Activated CD4-positive, alpha-beta T cell treated with anti-CD3 and anti-CD28 coated beads, Interleukin-10, Interleukin-2, amounts not matched to agents 100 ng/mL and 50 ng/mL, durations not matched to agents 16 hours and 8 hours (primary cell): ENCODE measurements around the gene ZNF546.
A peak's percentile ranks its signal among the peaks of the same experiment; 100 is the strongest.
"Not testable (repeated sequence)": the region's sequence is repeated elsewhere in the genome, so short reads cannot be mapped to it uniquely, and the experiment has no call there.

Experiments used
- DNase-seq: peaks from one replicate; pipeline ENCODE4 v3.0.0-alpha.2; 2020

Gene ZNF546

DNA sequence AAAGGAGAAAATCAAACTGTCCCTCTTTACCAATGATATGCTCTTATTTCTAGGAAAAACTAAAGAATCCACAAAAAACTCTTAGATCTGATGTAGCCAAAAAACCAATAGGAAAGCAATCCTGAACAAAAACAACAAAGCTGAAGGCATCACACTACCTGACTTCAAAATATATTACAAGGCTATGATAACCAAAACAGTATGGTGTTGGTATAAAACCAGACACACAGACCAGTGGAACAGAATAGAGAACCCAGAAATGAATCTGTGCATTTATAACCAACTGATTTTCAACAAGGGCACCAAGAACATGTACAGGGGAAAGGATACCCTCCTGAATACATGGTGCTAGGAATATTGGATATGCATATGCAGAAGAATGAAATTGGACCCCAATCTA lies 9.7 kb upstream of the ZNF546 start:
- DNase-seq = no peak

GRCh38 chr19:39987596-39987995 lies 9.3 kb upstream of the ZNF546 start:
- no peak for DNase-seq

DNA sequence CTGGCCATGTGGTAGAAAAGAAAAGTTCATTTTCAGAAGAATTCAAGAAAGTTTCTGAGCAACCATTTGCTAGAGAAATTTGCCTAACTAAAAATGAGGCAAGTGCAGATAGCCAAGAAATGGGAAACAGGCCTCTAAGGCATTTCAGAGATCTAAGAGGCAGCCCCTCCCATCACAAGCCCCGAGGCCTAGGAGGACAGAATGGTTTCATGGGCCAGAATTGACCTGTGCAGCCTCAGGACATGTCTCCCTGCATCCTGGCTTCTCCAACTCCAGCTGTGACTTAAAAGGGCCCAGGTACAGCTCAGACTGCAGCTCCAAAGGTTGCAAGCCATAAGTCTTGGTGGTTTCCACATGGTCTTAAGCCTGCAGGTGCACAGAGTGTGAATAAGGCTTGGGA lies 3.3 kb upstream of the ZNF546 start:
- no peak for DNase-seq

GRCh38 chr19:39994361-39994760 lies 2.5 kb upstream of the ZNF546 start:
- no peak for DNase-seq

GRCh38 chr19:39995794-39996193 lies 1.1 kb upstream of the ZNF546 start:
- no peak for DNase-seq

- peak; percentile 70 for DNase-seq
Observed at GRCh38 chr19:39996218-39996810, 546 bp upstream of the ZNF546 start.

- DNase-seq = peak; percentile 42
Observed at GRCh38 chr19:39997638-39998216, 867 bp downstream of the ZNF546 start.

GRCh38 chr19:39998501-39998900 lies 1.6 kb downstream of the ZNF546 start:
- no peak for DNase-seq

GRCh38 chr19:40005691-40006272 lies 8.9 kb downstream of the ZNF546 start:
- DNase-seq = no peak

GRCh38 chr19:40006273-40006691 lies 9.4 kb downstream of the ZNF546 start:
- no peak for DNase-seq

DNA sequence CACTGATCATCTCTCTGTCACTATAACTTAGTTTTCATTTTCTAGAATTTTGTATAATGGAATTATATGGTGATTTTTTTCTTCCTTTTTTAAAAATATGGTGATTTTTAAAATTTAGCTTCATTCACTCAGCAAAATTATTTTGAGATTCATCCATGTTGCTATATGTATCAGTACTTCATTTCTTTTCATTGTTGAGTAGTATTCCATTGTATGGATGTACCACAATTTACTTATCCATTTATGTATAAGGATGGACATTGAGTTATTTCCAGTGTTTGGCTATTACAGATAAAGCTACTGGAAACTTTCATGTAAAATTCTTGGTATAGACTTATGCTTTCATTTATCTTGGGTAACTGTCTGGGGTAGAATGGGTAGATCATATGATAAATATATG lies 12.8 kb downstream of the ZNF546 start:
- DNase-seq = no peak

GRCh38 chr19:40013991-40014390 lies 17.1 kb downstream of the ZNF546 start:
- DNase-seq = no peak

DNA sequence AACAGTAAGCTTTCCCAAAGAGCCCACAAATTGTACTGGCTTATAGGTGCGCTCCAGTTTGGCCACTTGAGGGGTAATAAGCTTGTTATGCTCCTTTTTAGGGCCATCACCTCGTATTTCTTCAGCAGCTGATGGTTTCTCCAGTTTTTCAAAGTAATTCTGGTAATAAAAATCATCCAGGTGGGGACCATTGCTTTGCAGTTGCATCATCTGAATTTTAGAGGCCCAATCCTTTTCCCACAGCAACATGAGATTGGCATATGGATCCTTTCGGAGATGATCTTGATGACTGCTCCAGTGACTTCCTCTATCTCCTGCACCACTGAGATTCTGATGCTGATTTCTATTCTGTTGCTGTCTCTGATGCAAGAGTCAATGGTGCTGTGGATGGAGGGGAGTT lies 27.1 kb downstream of the ZNF546 start:
- DNase-seq = no peak

DNA sequence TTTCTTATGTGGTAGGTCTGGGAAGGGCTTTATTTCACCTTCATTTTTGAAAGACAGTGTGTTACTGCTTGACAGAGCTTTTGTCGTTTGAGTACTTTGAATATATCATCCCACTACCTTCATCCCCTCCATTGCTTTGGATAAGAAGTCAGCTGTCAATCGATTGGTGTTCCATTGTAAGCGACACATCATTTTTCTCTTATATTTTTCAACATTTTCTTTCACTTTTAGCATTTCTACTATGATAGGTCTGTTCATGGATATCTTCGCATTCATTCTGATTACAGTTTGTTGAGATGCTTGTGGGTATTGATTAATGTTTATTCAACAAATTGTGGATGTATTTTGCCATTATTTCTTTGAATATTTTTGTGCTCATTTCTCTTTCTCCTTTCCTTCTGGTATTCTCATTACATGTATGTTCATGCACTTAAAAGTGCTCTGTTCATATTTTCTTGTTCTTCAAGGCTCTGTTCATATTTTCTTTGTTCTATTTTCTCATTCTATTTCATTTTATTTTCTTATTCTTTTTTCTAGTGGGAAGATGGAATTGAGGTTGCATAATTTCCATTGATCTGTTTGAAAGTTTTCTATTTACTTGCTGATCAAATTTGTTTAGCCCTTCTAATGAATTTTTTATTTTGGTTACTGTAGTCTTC lies 29.2 kb downstream of the ZNF546 start:
- no peak for DNase-seq

DNA sequence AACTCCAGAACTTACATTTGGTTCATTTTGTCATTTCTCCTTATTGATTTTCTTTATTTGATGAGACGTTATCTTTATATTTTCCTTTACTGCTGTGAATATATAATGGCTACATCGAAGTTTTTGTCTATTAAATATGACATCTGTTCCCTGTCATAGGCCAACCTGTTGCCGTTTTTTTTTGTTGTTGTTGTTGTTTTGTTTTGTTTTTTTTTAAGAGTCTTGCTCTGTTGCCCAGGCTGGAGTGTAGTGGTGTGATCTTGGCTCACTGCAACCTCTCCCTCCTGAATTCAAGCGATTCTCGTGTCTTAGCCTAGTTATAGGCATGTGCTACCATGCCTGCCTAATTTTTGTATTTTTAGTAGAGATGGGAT lies 29.7 kb downstream of the ZNF546 start:
- no peak for DNase-seq

DNA sequence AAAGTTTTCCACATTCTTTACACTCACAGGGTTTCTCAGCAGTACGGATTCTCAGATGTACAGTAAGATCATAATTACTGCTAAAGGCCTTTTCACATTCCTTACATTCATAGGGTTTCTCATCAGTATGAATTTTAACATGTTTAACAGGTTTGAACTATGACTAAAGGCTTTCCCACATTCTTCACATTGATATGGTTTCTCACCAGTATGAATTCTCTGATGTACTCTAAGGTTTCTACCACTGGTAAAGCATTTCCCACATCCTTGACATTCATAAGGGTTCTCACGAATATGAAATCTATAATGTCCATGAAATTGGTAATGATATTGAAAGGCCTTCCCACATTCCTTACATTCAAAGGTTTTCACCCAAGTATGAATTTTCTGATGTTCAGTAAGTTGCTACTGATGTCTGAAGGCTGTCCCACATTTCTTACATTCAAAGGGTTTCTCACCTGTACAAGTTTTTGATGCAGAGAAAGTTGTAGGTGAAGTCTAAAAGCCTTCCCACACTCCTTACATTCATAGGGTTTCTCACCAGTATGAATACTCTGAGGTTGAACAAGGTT lies 37.2 kb downstream of the ZNF546 start:
- no peak for DNase-seq

DNA sequence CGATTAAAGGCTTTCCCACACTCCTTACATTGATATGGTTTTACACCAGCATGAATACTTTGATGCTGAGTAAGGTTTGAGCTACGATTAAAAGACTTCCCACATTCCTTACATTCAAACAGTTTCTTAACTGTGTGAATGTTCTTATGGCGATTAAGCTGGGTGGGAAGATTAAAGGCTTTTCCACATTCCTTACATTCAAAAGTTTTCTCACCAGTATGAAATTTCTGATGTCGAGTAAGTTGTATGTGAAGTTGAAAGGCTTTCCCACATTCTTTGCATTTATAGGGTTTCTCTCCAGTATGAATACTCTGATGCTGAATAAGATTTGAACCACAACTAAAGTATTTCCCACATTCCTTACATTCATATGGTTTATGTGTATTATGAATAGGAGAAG lies 39.1 kb downstream of the ZNF546 start:
- DNase-seq = no peak

DNA sequence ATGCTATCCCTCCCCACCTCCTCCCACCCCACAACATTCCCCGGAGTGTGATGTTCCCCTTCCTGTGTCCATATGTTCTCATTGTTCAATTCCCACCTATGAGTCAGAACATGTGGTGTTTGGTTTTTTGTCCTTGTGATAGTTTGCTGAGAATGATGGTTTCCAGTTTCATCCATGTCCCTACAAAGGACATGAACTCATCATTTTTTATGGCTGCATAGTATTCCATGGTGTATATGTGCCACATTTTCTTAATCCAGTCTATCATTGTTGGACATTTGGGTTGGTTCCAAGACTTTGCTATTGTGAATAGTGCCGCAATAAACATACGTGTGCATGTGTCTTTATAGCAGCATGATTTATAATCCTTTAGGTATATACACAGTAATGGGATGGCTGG lies 41.2 kb downstream of the ZNF546 start:
- DNase-seq = not testable (repeated sequence)

- not testable (repeated sequence) for DNase-seq
Observed at GRCh38 chr19:40041718-40042117, 44.9 kb downstream of the ZNF546 start.

DNA sequence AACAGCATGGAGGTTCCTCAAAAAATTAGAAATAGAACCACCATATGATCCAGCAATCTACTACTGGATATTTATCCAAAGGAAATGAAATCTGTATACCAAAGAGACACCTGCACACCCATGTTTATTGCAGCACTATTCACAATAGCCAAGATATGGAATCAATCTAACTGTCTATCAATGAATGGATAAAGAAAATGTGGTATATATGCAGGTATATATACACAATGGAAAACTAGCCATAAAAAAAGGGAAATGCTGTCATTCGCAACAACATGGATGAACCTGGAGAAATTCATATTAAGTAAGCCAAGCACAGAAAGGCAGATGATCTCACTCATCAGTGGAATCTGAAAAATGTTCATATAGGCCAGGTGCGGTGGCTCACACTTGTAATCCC lies 56.6 kb downstream of the ZNF546 start:
- DNase-seq = no peak

GRCh38 chr19:40054632-40055031 lies 57.8 kb downstream of the ZNF546 start:
- DNase-seq = no peak

DNA sequence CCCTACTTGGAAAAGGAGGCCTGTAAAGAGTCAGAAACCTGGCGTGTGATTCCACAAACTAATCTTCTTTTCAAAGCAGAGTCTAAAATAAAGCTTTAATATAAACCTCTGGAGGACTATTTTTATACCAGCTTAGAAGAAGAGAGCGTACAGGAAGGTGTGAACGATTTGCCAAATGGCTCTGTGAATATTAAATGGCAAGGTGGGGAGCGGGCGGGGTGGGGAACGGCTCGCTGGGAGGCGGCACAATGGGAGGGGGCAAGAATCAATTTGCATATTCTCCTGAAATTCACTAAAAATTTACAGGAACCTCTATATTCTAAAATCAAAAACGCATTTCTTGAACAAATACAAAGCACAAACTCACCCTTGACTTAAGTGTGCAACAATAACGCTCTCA lies 58.2 kb downstream of the ZNF546 start:
- DNase-seq = no peak

DNA sequence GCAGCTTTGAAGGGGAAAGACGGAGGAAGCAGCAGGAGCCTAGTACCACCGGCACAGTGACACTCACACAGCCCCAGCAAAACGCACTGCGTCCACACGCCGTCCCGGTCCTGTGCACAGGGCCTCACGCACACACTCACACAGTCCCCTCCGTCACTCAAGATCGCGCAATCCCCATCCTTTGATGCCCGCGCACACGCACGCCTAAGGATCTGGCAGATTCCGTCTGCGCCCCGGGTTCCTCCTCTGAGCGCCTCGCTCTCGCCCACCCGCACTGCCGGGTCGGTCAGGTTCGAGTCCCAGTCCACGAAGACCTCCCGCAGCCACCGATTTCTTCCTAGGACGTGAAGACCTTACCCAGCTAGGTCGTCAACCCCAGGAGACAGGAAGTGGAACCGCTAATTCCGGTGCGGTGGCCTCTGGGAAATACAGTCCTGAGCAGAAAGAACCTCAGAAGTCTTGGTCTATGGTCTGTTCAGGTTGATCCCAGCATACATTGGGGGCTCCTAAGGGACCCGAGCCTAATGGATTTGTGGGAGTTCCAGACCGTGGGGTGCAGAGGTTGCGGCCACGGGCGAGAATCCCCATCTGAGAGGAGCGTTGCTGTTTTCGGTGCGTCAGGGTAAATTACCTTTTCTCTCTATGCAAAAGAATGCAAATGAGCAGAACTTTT lies 59.1 kb downstream of the ZNF546 start, which contains the start of gene ZNF780B:
Gene ZNF780B, minus strand, starts transcription at position 400 of the 673 bp plus-strand sequence. CDS start 5,899 bp downstream, outside the sequence.
- DNase-seq = peak; percentile 81
